Stimulated activated CD8-positive, alpha-beta memory T cell treated with anti-CD3 and anti-CD28 coated beads, Interleukin-7, amount 100 ng/mL, for 48 hours (primary cell): Measurements from ENCODE around the gene DPF3.
A peak's percentile ranks its signal among the peaks of the same experiment; 100 is the strongest.

Experiments used
- DNase-seq, 2 donors: peaks; one replicate each; pipeline ENCODE4 v3.0.0-alpha.2; 2020; ENCODE audit warnings: low read depth in 1 of 2; ENCODE audit errors: extremely low read depth in 1 of 2

DPF3 gene

GRCh38 chr14:72606879-72607278 lies 287.0 kb downstream of the DPF3 start:
- DNase-seq, result no peak

- no peak for DNase-seq
Observed at GRCh38 chr14:72605921-72606220, 288.0 kb downstream of the DPF3 start.

- no peak for DNase-seq
Observed at GRCh38 chr14:72605096-72605920, 288.6 kb downstream of the DPF3 start.

GRCh38 chr14:72604133-72604532 lies 289.8 kb downstream of the DPF3 start:
- no peak for DNase-seq

GRCh38 chr14:72603639-72604038 lies 290.3 kb downstream of the DPF3 start:
- DNase-seq, result no peak

GRCh38 chr14:72600551-72601330 lies 293.2 kb downstream of the DPF3 start:
- no peak for DNase-seq

GRCh38 chr14:72599579-72600470 lies 294.1 kb downstream of the DPF3 start:
- DNase-seq, result no peak

GRCh38 chr14:72598306-72598705 lies 295.6 kb downstream of the DPF3 start:
- no peak for DNase-seq

GRCh38 chr14:72597252-72598233 lies 296.4 kb downstream of the DPF3 start:
- no peak for DNase-seq

- no peak for DNase-seq
Observed at GRCh38 chr14:72595152-72595862, 298.6 kb downstream of the DPF3 start.

GRCh38 chr14:72594099-72594901 lies 299.6 kb downstream of the DPF3 start:
- peak; percentile 9 to 18 for DNase-seq

GRCh38 chr14:72591391-72591790 lies 302.5 kb downstream of the DPF3 start:
- no peak for DNase-seq

- no peak for DNase-seq
Observed at GRCh38 chr14:72590577-72590976, 303.3 kb downstream of the DPF3 start.

GRCh38 chr14:72589652-72590051 lies 304.2 kb downstream of the DPF3 start:
- no peak for DNase-seq

GRCh38 chr14:72588521-72588920 lies 305.4 kb downstream of the DPF3 start:
- no peak for DNase-seq

- DNase-seq, result no peak
Observed at GRCh38 chr14:72583316-72584272, 310.3 kb downstream of the DPF3 start.

GRCh38 chr14:72582582-72582981 lies 311.3 kb downstream of the DPF3 start:
- DNase-seq, result no peak

GRCh38 chr14:72578514-72578913 lies 315.4 kb downstream of the DPF3 start:
- no peak for DNase-seq
